Smooth muscle cell of the umbilical artery (primary cell): ENCODE results near the gene SSH3. TPM values are rescaled to one million over a fixed set of nuclear protein-coding genes. Genes with fewer than 3 reads are reported as not detected.

Experiments used
- total RNA-seq: library from RNA; depleted of rRNA; stranded (reverse); fragments of >200 nt; gene quantifications from 2 replicates; pipeline ENCODE4 v1.2.3, GENCODE V29; 2014

SSH3 gene
- total RNA-seq = 13.1 and 18.6 TPM in 2 replicates

DNA sequence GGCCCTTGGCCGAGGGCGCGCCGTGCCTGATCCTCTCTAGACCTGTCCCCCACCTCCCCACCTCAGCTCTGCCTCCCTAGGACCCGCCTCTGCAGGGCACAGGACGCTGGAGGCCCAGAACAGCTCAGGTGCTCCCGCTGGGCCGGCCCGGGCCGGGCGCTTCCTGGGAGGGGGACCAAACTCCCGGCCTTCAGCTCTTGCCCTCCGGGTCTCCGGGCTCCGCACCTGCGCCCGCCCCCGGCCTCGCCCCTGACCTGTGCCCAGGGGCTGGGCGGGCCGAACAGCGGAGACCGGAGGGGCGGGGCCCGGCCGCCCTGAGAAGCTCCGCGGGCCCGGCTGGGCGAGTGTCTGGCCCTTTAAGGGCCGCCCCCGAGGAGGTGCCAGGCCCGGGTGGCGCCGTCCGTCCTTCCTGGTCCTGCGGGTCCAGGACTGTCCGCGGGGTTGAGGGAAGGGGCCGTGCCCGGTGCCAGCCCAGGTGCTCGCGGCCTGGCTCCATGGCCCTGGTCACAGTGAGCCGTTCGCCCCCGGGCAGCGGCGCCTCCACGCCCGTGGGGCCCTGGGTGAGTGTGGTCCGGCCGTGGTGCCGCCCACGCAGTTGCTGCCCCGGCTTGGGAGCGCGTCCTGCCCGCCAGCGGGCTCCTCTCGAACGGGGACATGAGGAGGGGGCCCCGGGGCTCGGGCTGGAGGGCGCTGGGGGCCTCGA, at the start of gene SSH3:
Gene SSH3, plus strand, starts transcription at position 399 of the 703 bp plus-strand sequence. Its CDS starts 96 bp downstream, at position 495.

DNA sequence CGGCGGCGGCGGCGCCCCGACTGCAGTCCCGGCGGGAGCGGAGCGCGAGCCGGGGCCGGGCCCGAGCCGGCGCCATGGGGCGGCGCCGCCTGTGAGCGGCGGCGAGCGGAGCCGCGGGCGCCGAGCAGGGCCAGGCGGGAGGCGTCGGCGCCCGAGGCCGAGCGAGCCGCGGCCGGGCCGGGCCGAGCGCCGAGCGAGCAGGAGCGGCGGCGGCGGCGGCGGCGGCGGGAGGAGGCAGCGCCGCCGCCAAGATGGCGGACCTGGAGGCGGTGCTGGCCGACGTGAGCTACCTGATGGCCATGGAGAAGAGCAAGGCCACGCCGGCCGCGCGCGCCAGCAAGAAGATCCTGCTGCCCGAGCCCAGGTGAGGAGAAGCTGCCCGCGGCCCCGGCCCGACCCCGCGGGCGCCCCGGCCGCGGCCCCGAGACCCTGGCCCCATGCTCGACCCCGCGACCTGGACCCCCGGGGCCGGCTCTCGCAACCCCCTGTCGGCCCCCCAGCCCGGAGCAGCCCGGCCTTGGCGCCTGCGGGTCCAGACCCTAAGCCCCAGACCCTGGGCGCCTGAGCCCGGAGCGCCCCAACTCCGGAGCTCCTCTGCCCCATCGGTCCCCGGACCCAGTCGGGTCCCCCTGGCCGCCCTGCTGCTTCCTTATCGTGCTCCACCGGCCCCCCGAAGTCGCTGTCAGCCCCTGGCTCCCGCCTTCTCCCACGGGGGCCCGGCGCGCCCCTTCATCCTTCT, 36.7 kb upstream of the SSH3 start, which contains the start of gene GRK2:
Gene GRK2, plus strand, starts transcription at position 25 of the 739 bp plus-strand sequence. Its CDS starts 227 bp downstream, at position 252.

DNA sequence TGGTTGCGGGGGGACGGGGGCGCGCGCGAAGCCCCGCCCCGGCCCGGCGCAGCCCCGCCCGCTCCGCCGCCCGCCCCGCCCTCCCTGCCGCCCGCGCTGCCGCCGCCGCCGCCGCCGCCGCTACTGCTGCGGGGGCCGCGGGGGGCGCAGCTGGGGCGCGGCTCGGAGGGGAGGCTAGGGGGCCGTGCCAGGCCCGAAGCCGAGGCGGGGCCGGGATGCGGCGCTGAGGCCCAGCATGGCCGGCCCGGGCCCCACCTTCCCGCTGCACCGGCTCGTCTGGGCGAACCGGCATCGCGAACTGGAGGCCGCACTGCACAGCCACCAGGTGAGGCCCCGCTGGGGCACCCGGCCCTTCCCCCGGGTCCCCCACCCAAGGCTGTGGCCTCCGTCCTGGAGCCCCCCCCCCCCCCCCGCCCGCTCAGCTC, 14.1 kb upstream of the SSH3 start, which contains the start of gene ANKRD13D:
Gene ANKRD13D, plus strand, starts transcription at position 78 of the 425 bp plus-strand sequence. Its CDS starts 158 bp downstream, at position 236.

DNA sequence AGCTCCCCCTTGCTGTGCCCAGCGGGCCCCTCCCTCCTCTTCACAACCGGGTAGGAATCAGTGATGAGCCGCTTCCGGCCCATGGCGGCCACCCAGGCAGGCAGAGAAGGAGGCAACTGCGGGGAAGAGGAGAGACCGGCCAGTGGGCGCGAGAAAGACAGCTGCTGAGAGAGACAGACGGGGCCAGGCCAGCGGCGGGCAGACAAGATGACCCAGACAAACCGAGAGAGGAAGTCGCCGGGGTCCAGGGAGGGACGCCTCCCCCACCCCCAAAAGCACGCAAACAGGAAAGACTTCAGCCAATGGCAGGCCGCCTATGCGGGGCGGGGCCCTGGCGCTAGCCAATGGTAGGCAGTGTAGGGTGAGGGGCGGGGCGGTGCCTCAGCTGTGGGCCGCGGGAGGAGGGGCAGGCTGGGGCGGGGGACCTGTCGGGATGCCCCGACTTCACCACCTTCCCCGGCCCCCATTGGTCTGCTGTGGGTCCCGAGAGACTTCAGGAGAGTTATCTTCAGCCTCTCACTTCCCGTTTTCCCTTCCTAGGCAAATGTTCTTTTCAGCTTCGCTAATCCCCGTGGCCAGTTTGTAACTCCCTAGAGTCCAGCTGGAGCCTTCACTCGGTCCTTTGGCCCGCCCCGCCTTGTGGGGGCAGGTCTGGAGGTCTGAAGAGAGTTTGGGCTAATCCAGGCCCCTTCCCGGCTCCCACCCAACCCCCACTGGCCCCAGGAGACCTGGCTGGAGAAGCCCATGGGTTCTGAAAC, 50.2 kb downstream of the SSH3 start, which contains the start of gene POLD4:
Gene POLD4, minus strand, starts transcription at position 230 of the 758 bp plus-strand sequence. Its CDS starts 147 bp downstream, at position 83.

Other genes with a start within 250 kb of the SSH3 start
- 9.7 and 10.1 TPM in 2 replicates for gene RHOD, start 246.7 kb upstream of the SSH3 start, total RNA-seq
- gene KDM2A, start 184.3 kb upstream of the SSH3 start, total RNA-seq = 51.1 and 75.2 TPM in 2 replicates
- 24.6 and 33.1 TPM in 2 replicates for gene GRK2, start 37.1 kb upstream of the SSH3 start, total RNA-seq
- gene ANKRD13D, start 14.2 kb upstream of the SSH3 start, total RNA-seq = 39.8 and 50.2 TPM in 2 replicates
- gene POLD4, start 50.0 kb downstream of the SSH3 start, total RNA-seq = 44.2 and 48.7 TPM in 2 replicates
- gene CLCF1, start 70.1 kb downstream of the SSH3 start, total RNA-seq = 1.8 and 4.2 TPM in 2 replicates
- gene RAD9A, start 88.5 kb downstream of the SSH3 start, total RNA-seq = 5.2 and 7.4 TPM in 2 replicates
- 92.3 and 121 TPM in 2 replicates for gene PPP1CA, start 98.3 kb downstream of the SSH3 start, total RNA-seq
- gene TBC1D10C, start 100.6 kb downstream of the SSH3 start, total RNA-seq = not detected in 2 replicates
- gene CARNS1, start 112.1 kb downstream of the SSH3 start, total RNA-seq = 0.30 and 0.51 TPM in 2 replicates
- 34.6 and 38.0 TPM in 2 replicates for gene RPS6KB2, start 125.0 kb downstream of the SSH3 start, total RNA-seq
- gene PTPRCAP, start 134.2 kb downstream of the SSH3 start, total RNA-seq = 0.42 TPM in 1 of 2 replicates, not detected in the other
- 123 and 144 TPM in 2 replicates for gene CORO1B, start 139.9 kb downstream of the SSH3 start, total RNA-seq
- gene GPR152, start 149.2 kb downstream of the SSH3 start, total RNA-seq = not detected in 2 replicates
- gene CABP4, start 151.8 kb downstream of the SSH3 start, total RNA-seq = not detected in 2 replicates
- 38.1 and 38.6 TPM in 2 replicates for gene TMEM134, start 165.7 kb downstream of the SSH3 start, total RNA-seq
- 51.1 and 80.2 TPM in 2 replicates for gene AIP, start 179.5 kb downstream of the SSH3 start, total RNA-seq
- gene PITPNM1, start 201.8 kb downstream of the SSH3 start, total RNA-seq = 17.8 and 31.0 TPM in 2 replicates
- gene CDK2AP2, start 204.6 kb downstream of the SSH3 start, total RNA-seq = 18.4 and 25.8 TPM in 2 replicates
- not detected in 2 replicates for gene CABP2, start 219.9 kb downstream of the SSH3 start, total RNA-seq